GM18505 (cell line): Measurements from ENCODE around the gene PIK3C3.
"Not testable (repeated sequence)": the region's sequence is repeated elsewhere in the genome, so short reads cannot be mapped to it uniquely, and the experiment has no call there.

Experiments
- ATAC-seq: cut with Tn5 transposase; IDR thresholded peaks from one replicate; pipeline ENCODE4 v1.9.1; 2021; ENCODE audit not compliant: unreplicated experiment
- POLR2A ChIP-seq: IDR thresholded peaks from 4 replicates; pipeline ENCODE4 v1.6.1; 2011; ENCODE audit warnings: borderline replicate concordance; ENCODE audit not compliant: insufficient read depth, insufficient read length; ENCODE audit errors: extremely low read depth

Gene PIK3C3

DNA sequence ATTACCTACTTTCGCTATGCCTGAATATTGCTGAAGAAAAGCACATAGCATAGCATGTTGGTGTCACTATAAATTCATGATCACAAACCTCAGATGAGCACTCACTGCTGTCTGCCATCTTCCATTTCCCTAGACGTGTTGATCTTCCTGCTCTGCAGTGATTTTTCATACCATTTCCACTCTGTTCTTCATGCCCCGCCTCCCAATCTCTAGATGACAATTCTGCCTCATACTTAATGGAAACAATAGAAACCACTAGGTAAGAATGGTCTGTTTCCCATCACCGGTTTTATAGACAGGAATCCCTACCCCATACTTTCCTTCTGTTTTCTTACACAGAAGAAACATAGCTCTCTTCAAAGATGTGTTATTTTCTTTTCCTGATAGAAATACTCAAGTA is 63.8 kb downstream of the PIK3C3 start:
- ATAC-seq, result no peak
- no peak for TF ChIP-seq POLR2A

DNA sequence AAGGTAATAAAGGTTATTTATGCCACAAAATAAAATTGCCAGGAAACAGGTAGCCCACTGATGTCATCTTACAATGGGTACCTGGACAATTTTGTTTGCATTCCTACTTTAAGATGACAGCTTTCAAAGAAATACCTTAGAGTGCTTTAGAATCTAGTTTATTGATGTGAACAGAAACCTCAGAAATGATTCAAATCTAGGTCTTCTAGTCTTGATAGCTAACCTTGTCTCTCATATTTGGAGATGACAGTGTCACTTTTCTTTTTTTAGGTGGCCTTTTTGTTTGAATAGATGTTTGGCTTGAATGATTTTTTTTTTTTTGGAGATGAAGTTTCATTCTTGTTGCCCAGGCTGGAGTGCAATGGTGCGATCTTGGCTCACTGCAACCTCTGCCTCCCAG is 69.1 kb downstream of the PIK3C3 start:
- TF ChIP-seq POLR2A, result no peak

DNA sequence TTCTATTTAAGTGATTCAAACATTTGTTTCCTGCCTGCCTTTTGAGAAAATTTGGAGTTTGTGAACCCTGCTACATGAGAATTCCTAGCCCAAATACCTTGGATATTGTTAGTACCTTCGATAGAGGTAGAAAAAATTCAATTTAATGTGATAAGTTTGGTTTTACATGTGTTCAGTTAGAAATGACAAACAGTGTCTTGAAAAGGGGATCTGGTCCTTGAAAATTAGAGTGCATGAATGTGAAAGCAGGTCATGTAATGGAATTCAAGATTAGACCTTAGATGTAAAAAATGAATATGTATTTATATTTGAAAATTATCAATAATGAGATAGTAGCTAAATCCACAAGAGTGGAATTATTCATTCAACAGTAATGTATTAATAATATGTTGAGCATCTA is 70.5 kb downstream of the PIK3C3 start:
- no peak for TF ChIP-seq POLR2A
- ATAC-seq, result peak; percentile 20

More for the DNA sequence above, 69.1 kb downstream of the PIK3C3 start:
- ATAC-seq, result no peak

DNA sequence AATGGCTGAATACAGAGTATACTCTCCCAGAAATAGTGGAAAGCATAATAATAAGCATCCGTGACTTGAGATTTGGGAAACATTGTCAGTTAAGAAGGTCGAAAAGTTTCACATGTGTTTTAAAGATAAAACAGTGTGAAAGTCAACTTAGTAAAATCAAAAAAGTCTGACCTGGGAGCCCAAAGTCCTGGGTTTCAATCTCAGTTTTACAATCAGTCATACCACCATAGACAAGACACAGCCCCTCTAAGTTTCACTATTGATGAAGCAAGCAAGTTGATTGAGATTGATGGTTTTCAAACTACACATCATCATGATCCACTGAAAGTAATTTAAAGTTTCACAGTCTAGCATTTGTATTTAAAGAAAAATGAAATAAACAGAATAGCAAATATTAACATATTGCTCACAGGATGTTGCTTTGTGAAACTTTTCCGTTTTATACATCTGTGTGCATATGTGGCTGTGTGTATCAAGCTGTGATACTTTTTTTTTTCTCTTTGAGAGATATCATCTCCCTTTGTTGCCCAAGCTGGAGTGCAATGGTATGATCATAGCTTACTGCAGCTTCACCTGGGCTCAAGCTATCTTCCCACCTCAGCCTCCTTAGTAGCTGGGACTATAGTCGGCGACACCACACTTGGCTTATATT is 71.1 kb downstream of the PIK3C3 start:
- TF ChIP-seq POLR2A, result no peak
- ATAC-seq, result peak; percentile 91

DNA sequence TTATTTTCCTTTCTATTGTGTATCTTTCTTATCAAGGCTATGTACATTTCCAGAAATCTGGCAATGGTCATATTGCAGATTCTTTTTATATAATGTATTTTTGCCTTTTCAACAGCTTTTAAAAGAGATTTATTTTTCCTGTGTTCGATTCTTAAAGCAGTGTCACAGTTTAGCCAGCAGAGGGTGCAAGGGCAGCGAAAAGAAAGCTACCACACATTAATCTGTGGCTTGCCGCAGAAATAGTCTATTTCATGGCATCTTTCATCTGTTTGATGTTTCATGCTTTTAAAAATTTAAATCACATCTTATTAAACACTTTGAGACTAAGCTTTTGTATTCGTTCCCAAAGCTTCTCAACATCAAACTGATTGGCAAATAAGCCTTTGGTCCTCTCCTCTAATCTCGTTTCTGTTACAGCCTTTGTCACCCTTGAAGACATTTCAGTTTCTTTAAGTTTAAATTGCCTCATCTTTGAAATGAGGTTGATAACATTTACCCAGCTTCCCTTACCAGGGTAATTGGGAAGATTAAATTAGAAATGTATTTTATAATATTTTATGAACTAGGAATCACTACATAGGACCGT is 73.3 kb downstream of the PIK3C3 start:
- no peak for TF ChIP-seq POLR2A
- ATAC-seq, result no peak

DNA sequence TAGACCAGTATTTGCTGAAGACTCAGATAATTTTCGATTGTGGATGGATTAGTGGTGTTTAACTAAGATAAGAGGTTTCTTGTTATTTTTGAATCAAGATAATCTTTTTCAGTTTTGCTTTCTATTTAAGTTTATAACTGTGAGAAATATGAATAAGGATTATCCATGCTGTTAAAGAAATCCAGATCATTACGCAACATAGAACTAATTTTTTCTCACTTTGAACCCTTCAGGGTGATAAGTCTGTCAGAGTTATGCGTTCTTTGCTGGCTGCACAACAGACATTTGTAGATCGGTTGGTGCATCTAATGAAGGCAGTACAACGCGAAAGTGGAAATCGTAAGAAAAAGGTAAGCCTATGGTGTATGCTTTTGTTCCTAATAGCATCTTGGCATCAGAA is 74.1 kb downstream of the PIK3C3 start:
- ATAC-seq, result no peak
- no peak for TF ChIP-seq POLR2A

DNA sequence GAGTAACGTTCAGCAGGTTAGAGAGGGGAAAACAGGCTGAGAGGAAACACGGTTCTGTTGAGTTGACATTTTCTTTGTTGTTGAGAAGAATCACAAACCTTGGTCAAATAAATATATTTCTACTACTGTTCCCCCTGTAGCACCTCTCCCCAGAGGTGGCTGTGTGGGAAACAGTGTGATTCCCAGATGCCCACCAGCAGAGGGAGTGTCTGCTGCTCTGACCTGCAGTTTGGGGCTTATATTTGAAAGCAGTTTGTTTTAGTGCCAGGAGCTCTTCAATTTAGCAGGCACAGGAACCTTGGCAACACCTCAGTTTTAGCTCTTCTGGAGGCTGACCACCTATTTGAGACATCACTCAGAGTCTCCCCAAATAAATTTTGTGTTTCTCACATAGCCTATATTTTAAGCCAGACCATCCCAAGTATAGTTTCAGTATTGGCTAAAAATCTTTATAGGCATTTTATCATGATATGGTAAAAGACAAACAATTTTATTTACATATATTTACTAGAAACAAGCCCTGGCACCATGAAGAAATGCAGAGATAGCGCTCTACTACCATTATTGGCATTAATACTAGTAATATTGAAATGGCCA is 75.7 kb downstream of the PIK3C3 start:
- ATAC-seq, result no peak
- TF ChIP-seq POLR2A, result no peak

DNA sequence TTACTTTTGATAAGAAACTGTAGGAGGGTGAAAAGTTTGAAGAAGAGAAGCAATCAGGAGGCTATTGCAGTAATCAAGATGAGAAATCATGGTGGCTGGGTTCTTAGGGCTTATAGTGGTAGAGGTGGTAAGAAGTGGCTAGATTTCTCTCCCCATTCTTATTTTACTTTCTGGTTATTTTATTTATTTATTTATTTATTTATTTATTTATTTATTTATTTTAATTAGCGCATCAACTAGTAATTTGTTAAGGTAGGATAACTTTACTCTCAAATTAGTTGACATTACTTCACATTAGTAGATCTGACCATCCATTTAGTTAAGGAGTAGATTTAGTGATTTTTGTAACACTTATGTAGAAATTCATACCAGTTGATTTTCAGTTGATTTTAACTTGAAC is 77.4 kb downstream of the PIK3C3 start:
- no peak for TF ChIP-seq POLR2A
- ATAC-seq, result no peak

DNA sequence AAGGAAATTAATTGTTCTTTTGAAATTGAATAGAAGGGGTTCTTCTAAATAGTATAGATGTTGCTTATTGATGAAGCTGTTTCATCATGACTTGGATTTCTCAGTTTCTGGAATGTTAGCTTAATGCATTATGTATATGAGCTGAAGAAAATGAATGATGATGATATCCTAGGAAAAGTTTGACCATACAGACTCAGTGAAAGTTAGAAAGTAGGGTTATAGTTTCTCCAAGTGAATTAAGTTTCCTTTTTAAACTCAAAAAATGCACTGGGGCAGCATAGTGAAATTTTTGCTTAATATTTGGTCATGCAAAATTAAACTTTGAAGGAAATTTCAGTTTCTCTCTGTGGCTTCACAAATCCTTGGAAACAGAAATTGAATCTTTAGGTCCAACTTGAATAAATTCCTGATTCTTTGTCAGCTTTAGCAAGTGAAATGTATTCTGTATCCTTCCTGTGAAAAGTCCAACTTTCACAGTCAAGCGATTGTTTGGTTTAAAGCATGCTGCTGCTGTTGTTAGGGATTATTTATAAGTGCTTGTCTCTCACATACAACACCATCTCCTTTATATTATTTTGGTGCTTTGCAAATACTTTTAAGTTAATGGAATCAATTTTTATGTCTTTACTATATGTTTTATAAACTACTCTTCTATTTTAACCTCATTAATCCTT is 78.2 kb downstream of the PIK3C3 start:
- no peak for TF ChIP-seq POLR2A
- ATAC-seq, result no peak

DNA sequence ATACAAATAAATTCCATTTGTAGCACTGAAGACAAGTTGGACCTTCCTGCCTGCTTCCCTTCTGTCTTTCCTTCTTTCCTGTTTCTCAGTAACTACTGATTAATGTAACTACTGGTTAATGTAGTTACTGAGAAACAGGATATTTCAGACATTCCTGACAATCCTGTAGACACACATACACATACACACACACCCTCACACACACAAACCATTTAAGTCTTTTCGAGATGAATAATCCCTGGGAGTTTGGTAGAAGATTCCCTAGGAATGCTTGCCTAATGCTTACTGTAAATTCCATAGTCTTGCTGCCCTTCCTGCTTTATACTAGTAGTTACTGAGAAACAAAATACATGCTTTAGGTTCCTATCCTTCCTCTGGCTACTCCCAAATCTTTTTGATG is 83.9 kb downstream of the PIK3C3 start:
- TF ChIP-seq POLR2A, result no peak
- no peak for ATAC-seq

DNA sequence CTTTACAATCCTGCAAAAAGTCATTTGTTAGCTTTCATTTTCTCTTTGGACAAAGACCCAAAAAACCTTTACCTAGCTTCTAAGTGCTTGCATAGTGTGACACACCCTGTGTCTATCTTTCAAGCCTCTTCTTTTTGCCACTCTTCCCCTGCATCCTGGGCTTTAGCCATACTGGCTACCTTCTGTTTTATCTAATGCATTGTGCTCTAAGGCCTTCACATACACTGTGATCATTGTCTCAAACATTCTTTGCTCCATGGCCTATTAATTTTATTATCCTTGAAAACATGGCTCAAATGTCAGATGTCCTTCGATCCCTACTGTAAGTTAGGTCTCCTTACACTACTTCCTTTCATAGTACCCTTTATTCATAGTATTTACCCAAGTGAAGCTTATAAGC is 84.4 kb downstream of the PIK3C3 start:
- ATAC-seq, result no peak
- TF ChIP-seq POLR2A, result no peak

DNA sequence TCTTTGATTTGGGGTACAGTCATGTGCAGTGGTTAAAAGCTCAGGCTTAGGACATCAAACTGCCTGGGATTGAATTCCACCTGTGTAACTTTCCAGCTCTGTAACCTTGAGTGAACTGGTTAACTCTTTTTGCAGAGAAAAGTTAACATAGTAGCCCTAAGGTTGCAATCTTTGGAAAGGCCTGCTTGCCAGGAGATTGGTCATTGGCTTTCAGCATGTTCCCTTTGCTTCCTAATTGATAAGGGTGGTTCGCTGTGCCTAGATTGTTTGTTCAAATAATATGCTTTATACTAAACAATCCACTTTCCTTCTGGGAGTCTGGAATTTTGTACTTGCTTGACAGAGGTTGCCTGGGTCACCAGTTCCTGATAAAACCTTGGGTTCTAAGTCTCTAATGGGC is 86.8 kb downstream of the PIK3C3 start:
- no peak for TF ChIP-seq POLR2A
- ATAC-seq, result no peak

DNA sequence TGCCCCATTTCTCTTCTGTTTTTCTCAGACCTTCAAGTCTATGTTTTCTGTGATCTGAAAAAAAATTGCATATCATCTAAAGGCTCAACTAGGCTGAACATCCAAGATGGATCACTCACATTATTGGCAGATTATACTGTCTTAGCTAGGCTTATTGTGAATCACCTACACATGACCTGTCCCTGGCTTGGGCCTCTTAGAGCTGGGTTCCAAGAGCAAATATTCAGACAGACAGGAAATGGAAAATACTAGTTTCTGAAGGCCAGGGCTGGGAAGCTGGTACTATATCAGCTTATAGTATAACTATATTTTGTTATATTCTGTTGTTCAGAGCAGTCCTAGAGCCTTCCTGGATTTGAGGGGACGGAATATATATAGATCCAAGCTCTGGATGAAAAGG is 90.3 kb downstream of the PIK3C3 start:
- no peak for TF ChIP-seq POLR2A
- no peak for ATAC-seq

DNA sequence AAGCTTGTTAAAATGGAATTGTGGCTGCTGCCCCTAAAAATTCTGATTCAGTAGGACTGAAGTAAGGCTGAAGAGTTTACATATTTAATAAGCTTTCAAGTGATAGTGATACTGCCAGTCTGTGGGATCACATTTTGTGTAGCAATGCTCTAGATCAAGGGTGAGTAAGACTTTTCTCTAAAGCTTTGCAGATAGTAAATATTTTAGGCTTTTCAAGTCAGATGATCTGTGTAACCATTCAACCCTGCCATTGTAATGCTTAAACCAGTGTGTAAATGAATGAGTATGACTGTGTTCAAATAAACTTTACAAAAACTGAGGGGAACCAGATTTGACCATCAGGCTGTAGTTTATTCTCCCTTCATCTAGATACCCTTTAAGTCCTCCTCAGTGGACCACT is 92.7 kb downstream of the PIK3C3 start:
- ATAC-seq, result no peak
- TF ChIP-seq POLR2A, result no peak

DNA sequence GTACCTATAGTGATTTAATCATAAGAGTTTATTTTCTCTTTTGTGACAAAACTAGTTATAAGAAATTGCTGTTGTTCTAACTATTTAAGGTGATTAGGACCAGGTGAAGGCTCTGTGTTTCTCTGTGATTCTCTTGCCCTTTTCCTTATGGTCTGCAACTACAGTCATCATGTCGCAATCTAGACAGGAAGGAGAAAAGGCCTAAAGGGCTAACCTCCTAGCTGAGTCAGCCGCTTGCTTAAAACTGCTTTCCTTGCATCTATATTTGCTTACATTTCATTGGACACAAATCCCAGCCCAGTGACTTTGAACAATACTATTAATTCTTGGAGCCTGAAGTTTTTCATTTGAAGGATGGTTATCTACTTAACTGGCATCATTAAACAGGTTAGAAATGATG is 93.1 kb downstream of the PIK3C3 start:
- ATAC-seq, result no peak
- TF ChIP-seq POLR2A, result no peak

DNA sequence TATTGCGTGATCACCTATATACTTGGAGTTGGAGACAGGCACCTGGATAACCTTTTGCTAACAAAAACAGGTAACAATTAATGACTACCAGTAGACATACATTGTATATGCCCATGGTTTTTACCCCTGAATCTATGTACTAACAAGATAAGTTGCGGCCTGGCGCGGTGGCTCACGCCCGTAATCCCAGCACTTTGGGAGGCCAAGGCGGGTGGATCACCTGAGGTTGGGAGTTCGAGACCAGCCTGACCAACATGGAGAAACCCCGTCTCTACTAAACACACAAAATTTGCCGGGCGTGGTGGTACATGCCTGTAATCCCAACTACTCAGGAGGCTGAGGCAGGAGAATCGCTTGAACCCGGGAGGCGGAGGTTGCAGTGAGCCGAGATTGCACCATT is 94.5 kb downstream of the PIK3C3 start:
- not testable (repeated sequence) for ATAC-seq
